Activated CD4-positive, alpha-beta memory T cell treated with anti-CD3 and anti-CD28 coated beads, Interleukin-2, amount 10 ng/mL, durations not matched to agents 7 days and 5 days (primary cell): ENCODE data around the gene ITGA6. TPM values are rescaled to one million over a fixed set of nuclear protein-coding genes. Genes with fewer than 3 reads are reported as not detected.

ENCODE experiments used
- CTCF ChIA-PET: fragments of 350-600 bp; sonication (Branson Sonifier 250); formaldehyde crosslinking; loops from one replicate; lab custom pipeline; 2021; ENCODE audit warnings: antibody characterized with exemption, inconsistent platforms; lab: Charles Lee
- POLR2A ChIA-PET: fragments of 350-600 bp; sonication (Branson Sonifier 250); formaldehyde crosslinking; loops from one replicate; lab custom pipeline; 2021; ENCODE audit warnings: antibody characterized with exemption; lab: Charles Lee
- DNase-seq: peaks from one replicate; pipeline ENCODE4 v3.0.0-alpha.2; 2020
- H3K27ac Mint-ChIP-seq: one replicate; pipeline ENCODE4 v1.8.0; 2021; ENCODE audit warnings: mild to moderate bottlenecking, mixed read lengths
- H3K27me3 Mint-ChIP-seq: one replicate; pipeline ENCODE4 v1.8.0; 2021; ENCODE audit warnings: mixed read lengths
- H3K36me3 Mint-ChIP-seq: one replicate; pipeline ENCODE4 v1.8.0; 2021; ENCODE audit warnings: low read depth, mixed read lengths
- H3K4me1 Mint-ChIP-seq: one replicate; pipeline ENCODE4 v1.8.0; 2021; ENCODE audit warnings: mixed read lengths
- H3K4me3 Mint-ChIP-seq: one replicate; pipeline ENCODE4 v1.8.0; 2021; ENCODE audit warnings: mild to moderate bottlenecking, mixed read lengths
- H3K9me3 Mint-ChIP-seq: one replicate; pipeline ENCODE4 v1.8.0; 2021; ENCODE audit warnings: mixed read lengths
- total RNA-seq, 2 experiments: library from RNA; stranded (reverse); gene quantifications; one replicate each; pipeline ENCODE4 v1.2.3, GENCODE V29; 2021

The ITGA6 gene
- total RNA-seq, 2 experiments from 2014 or later: 17.7 to 18.0 TPM

DNA sequence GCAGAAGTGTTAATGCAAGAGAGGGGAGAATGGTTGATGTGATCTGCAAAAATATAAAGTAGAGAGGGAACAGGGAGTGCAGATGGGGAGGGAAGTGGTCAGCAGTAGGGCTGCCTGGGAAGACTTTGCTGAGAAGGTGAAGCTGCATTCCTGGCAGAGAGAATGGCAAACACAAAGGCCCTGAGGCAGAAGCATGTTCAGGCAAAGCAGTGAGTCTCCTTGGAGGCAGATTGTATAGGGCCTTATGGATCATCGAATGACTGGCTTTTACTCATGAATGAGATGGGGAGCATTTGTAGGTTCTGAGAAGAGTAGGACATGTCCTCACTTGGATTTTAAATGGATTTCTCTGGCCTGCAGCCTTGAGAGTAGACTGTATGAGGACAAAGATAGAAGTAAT, 9.5 kb downstream of the ITGA6 start:
- Mint-ChIP-seq H3K4me3 (no peak overlapping the region), H3K27ac (no peak overlapping the region), H3K36me3 (peaks cover 4% of the 10 kb centered on the region), H3K27me3 (peaks cover 13% of the 10 kb centered on the region), H3K9me3 (no peaks in the 10 kb centered on the region), H3K4me1 (peaks cover 32% of the 10 kb centered on the region)
- DNase-seq: no peak
- POLR2A ChIA-PET: interaction anchor here (0.9 to 1.1 kb wide), 3 partner anchors 9 to 24 kb away, joined by 3 read pairs; partner anchors contain the start of gene ITGA6
- CTCF ChIA-PET: interaction anchor here (1.1 to 12.0 kb wide), 2 partner anchors 9 to 25 kb away, joined by 4 to 120 read pairs; partner anchors contain the start of gene ITGA6

DNA sequence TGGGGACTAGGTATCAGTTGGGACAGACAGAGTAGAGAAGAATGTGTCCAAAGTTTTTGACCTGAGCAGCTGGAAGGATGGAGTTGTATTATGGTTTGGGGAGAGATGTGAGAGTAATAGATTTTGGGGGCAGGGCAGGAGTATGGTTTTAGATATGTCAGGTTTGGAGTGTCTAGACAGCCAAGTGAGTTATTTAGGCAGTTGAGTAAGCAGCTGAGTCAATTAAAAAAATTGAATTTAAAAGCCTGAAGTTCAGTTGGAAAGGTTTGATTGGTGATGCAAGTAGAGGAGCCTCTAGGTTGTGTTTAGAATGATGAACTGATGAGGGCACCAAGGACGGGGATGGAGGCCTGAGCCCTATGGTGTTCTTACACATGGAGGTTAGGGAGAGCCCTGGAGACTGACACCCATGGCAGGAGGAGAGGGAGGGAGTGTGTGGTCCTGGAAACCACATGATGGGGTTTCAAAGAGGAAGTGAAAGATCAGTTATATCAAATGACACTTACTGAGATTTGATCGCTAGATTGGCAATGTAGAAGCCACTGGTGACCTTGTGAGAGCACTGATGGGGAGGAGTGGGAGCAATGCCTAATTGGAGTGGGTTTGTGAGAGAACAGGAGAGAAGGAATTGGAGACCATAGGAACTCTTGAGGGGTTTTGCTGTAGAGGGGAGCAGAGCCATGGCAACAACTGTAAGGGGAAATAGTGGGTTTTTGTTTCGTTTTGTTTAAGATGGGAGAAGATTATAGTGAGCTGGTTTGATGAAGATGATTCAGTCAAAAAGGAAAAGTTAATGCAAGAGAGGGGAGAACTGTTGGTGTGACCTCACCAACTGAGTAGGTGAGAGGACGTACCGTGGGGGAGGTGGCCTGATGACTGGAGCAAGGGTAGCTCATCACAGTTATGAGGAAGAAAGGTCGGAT, 10.3 kb downstream of the ITGA6 start:
- POLR2A ChIA-PET: interaction anchor here (1.1 kb wide), 2 partner anchors 10 to 24 kb away, joined by 4 read pairs; no protein-coding TSS in a partner anchor
- Mint-ChIP-seq H3K27me3 (peaks cover 13% of the 10 kb centered on the region), H3K36me3 (peaks cover 4% of the 10 kb centered on the region)

DNA sequence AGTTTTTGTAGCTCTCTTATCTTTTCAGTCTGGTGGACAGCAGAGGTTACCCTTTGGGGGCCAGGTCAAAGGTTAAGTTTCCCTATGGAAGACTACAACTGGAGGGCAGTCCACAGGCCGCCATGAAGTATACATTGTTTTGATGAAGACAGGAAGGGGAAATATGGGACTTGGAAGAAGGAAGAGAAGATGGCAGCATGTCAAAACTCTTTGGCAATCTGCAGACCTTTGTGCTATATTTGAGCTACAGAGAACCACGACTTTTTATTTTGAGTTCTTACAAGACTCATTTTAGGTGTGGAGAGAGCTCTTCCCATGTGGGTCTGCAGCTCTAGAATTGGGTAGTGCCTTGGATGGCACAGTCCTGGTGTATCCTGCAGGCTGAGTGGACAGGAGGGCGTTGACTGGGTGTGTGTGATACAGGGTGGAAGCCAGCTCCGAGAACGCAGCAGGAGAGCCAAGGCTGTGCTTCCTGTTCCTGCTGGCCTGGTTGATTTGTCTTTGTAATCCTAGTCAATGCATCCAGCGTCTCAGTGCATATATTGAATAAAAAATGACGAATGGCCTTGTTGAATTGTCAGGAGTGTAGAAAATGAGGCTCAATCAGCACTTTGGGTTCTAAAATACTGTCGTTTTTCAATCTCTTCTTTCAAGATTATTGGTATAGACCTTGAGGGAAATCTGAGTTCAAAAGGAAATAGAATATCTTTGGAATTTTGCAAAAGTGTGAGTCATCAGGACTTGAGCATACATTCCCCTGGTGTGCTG, 11.5 kb downstream of the ITGA6 start:
- CTCF ChIA-PET: interaction anchor here (1.1 to 12.0 kb wide), 4 partner anchors 11 to 23 kb away, joined by 4 to 120 read pairs (median 8); partner anchors contain the start of gene ITGA6
- no peak for DNase-seq
- Mint-ChIP-seq H3K4me3 (no peak overlapping the region), H3K27ac (no peak overlapping the region), H3K36me3 (peaks cover 4% of the 10 kb centered on the region), H3K27me3 (peaks cover 9% of the 10 kb centered on the region), H3K4me1 (peaks cover 35% of the 10 kb centered on the region), H3K9me3 (no peaks in the 10 kb centered on the region)
- POLR2A ChIA-PET: interaction anchor here (1.1 kb wide), 1 partner anchor 11 kb away, joined by 4 read pairs; no protein-coding TSS in a partner anchor

More for the DNA sequence above, 10.3 kb downstream of the ITGA6 start:
- Mint-ChIP-seq H3K4me3 (no peak overlapping the region), H3K9me3 (no peaks in the 10 kb centered on the region), H3K27ac (no peak overlapping the region), H3K4me1 (peaks cover 40% of the 10 kb centered on the region)
- CTCF ChIA-PET: interaction anchor here (1.1 to 12.0 kb wide), 4 partner anchors 10 to 24 kb away, joined by 4 to 120 read pairs (median 8); partner anchors contain the start of gene ITGA6
- peak; percentile 44 for DNase-seq

- H3K4me3 Mint-ChIP-seq: no peak overlapping the region
- CTCF ChIA-PET: interaction anchor here (1.6 to 12.0 kb wide), 3 partner anchors 12 to 23 kb away, joined by 4 to 120 read pairs (median 12); partner anchors contain the start of gene ITGA6
- DNase-seq: no peak
- no peaks in the 10 kb centered on the region for H3K9me3 Mint-ChIP-seq
- POLR2A ChIA-PET: no interaction called here
- peaks cover 11% of the 10 kb centered on the region for H3K27me3 Mint-ChIP-seq
- no peak overlapping the region for H3K27ac Mint-ChIP-seq
- peaks cover 30% of the 10 kb centered on the region for H3K4me1 Mint-ChIP-seq
- peaks cover 4% of the 10 kb centered on the region for H3K36me3 Mint-ChIP-seq
Measured at GRCh38 chr2:172439509-172439860, 12.1 kb downstream of the ITGA6 start.

DNA sequence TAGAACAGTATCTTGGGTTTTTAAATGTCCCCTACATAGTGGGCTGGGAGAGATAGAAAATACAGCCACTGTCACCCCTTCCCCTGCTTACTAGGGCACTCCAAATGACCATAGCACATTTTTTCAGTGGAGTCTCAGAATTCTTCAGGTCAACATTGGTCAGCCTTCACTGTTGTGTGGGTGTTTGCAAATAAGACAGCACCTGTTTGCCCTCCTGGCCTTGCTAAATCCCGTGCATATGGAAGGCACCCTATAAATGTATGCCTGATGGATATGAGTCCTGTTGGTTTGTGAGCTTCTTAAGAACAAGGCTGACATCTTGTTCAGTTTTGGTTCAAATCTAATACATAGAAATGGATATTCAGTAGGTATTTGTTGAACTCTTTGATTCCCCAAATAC, 12.5 kb downstream of the ITGA6 start:
- peaks cover 25% of the 10 kb centered on the region for H3K4me1 Mint-ChIP-seq
- peaks cover 11% of the 10 kb centered on the region for H3K27me3 Mint-ChIP-seq
- ChIA-PET CTCF (interaction anchor here (0.8 to 12.0 kb wide), 4 partner anchors 12 to 22 kb away, joined by 3 to 120 read pairs (median 12); partner anchors contain the start of gene ITGA6), POLR2A (interaction anchor here (0.9 to 3.2 kb wide), 4 partner anchors 9 to 23 kb away, joined by 3 to 31 read pairs (median 4); no protein-coding TSS in a partner anchor)
- H3K27ac Mint-ChIP-seq: no peak overlapping the region
- no peak overlapping the region for H3K4me3 Mint-ChIP-seq
- H3K9me3 Mint-ChIP-seq: no peaks in the 10 kb centered on the region
- DNase-seq: no peak
- peaks cover 4% of the 10 kb centered on the region for H3K36me3 Mint-ChIP-seq

GRCh38 chr2:172440795-172441194, 13.4 kb downstream of the ITGA6 start:
- peak overlapping the region; percentile 12 for H3K27ac Mint-ChIP-seq
- H3K27me3 Mint-ChIP-seq: peaks cover 11% of the 10 kb centered on the region
- CTCF ChIA-PET: interaction anchor here (0.5 to 12.0 kb wide), 6 partner anchors 12 to 981 kb away, joined by 3 to 120 read pairs (median 4); partner anchors contain the start of gene ITGA6
- POLR2A ChIA-PET: interaction anchor here (0.8 to 3.2 kb wide), 6 partner anchors 10 to 25 kb away, joined by 3 to 31 read pairs (median 4); no protein-coding TSS in a partner anchor
- peaks cover 24% of the 10 kb centered on the region for H3K4me1 Mint-ChIP-seq
- H3K36me3 Mint-ChIP-seq: peaks cover 4% of the 10 kb centered on the region
- DNase-seq: no peak
- no peak overlapping the region for H3K4me3 Mint-ChIP-seq
- H3K9me3 Mint-ChIP-seq: no peaks in the 10 kb centered on the region

- peaks cover 29% of the 10 kb centered on the region for H3K4me1 Mint-ChIP-seq
- DNase-seq: peak; percentile 37
- H3K27ac Mint-ChIP-seq: peak overlapping the region; percentile 27
- POLR2A ChIA-PET: interaction anchor here (1.2 to 3.2 kb wide), 4 partner anchors 13 to 268 kb away, joined by 3 to 31 read pairs (median 6); partner anchors contain the start of gene ITGA6
- CTCF ChIA-PET: interaction anchor here (0.6 to 12.0 kb wide), 5 partner anchors 14 to 315 kb away, joined by 3 to 120 read pairs (median 3); partner anchors contain the start of gene ITGA6
- peaks cover 11% of the 10 kb centered on the region for H3K27me3 Mint-ChIP-seq
- no peaks in the 10 kb centered on the region for H3K9me3 Mint-ChIP-seq
- no peak overlapping the region for H3K4me3 Mint-ChIP-seq
- H3K36me3 Mint-ChIP-seq: peaks cover 4% of the 10 kb centered on the region
Measured at GRCh38 chr2:172442072-172442895, 14.9 kb downstream of the ITGA6 start.

- POLR2A ChIA-PET: interaction anchor here (0.8 to 2.9 kb wide), 4 partner anchors 10 to 25 kb away, joined by 3 to 15 read pairs (median 4); no protein-coding TSS in a partner anchor
- peaks cover 12% of the 10 kb centered on the region for H3K27me3 Mint-ChIP-seq
- H3K27ac Mint-ChIP-seq: no peak overlapping the region
- DNase-seq: no peak
- CTCF ChIA-PET: interaction anchor here (1.0 to 4.1 kb wide), 2 partner anchors 16 to 31 kb away, joined by 3 to 41 read pairs; no protein-coding TSS in a partner anchor
- no peak overlapping the region for H3K4me3 Mint-ChIP-seq
- peaks cover 39% of the 10 kb centered on the region for H3K4me1 Mint-ChIP-seq
- H3K9me3 Mint-ChIP-seq: no peaks in the 10 kb centered on the region
- H3K36me3 Mint-ChIP-seq: no peaks in the 10 kb centered on the region
Measured at GRCh38 chr2:172445851-172446250, 18.5 kb downstream of the ITGA6 start.

GRCh38 chr2:172446474-172447063, 19.2 kb downstream of the ITGA6 start:
- no peaks in the 10 kb centered on the region for H3K36me3 Mint-ChIP-seq
- peaks cover 12% of the 10 kb centered on the region for H3K27me3 Mint-ChIP-seq
- H3K9me3 Mint-ChIP-seq: no peaks in the 10 kb centered on the region
- POLR2A ChIA-PET: interaction anchor here (1.0 to 2.9 kb wide), 5 partner anchors 9 to 30 kb away, joined by 3 to 15 read pairs (median 3); no protein-coding TSS in a partner anchor
- DNase-seq: no peak
- peaks cover 34% of the 10 kb centered on the region for H3K4me1 Mint-ChIP-seq
- CTCF ChIA-PET: interaction anchor here (1.0 to 4.1 kb wide), 2 partner anchors 15 to 30 kb away, joined by 3 to 41 read pairs; no protein-coding TSS in a partner anchor
- no peak overlapping the region for H3K4me3 Mint-ChIP-seq
- H3K27ac Mint-ChIP-seq: no peak overlapping the region

- Mint-ChIP-seq H3K27me3 (peaks cover 6% of the 10 kb centered on the region), H3K4me3 (no peak overlapping the region), H3K4me1 (peaks cover 23% of the 10 kb centered on the region), H3K27ac (no peak overlapping the region), H3K9me3 (no peaks in the 10 kb centered on the region), H3K36me3 (no peaks in the 10 kb centered on the region)
- ChIA-PET CTCF (interaction anchor here (1.5 to 4.1 kb wide), 2 partner anchors 8 to 14 kb away, joined by 5 to 41 read pairs; no protein-coding TSS in a partner anchor), POLR2A (interaction anchor here (1.0 to 2.9 kb wide), 4 partner anchors 8 to 32 kb away, joined by 3 to 15 read pairs (median 4); no protein-coding TSS in a partner anchor)
- no peak for DNase-seq
Measured at GRCh38 chr2:172447811-172448493, 20.6 kb downstream of the ITGA6 start.
